Activated B cell treated with CpG ODN at 0.5 μM for 24 hours (primary cell): ENCODE data around the gene LRRC55. TPM values are rescaled to one million over a fixed set of nuclear protein-coding genes. Genes with fewer than 3 reads are reported as not detected.

Experiments used
- ATAC-seq: fragments of 200-7000 bp; cut with Tn5 transposase; one replicate; pipeline ENCODE4 v1.10.0; 2021; ENCODE audit warnings: low read depth, mild to moderate bottlenecking, moderate library complexity
- CTCF ChIA-PET: fragments of 350-600 bp; sonication (Branson Sonifier 250); formaldehyde crosslinking; loops from one replicate; lab custom pipeline; 2021; ENCODE audit warnings: antibody characterized with exemption; lab: Charles Lee
- POLR2A ChIA-PET: fragments of 350-600 bp; sonication (Branson Sonifier 250); formaldehyde crosslinking; loops from one replicate; lab custom pipeline; 2021; ENCODE audit warnings: antibody characterized with exemption; lab: Charles Lee
- DNase-seq: peaks from one replicate; pipeline ENCODE4 v3.0.0; 2022
- H3K27ac Mint-ChIP-seq: one replicate; pipeline ENCODE4 v1.8.0; 2020; ENCODE audit warnings: mixed read lengths
- H3K27me3 Mint-ChIP-seq: one replicate; pipeline ENCODE4 v1.8.0; 2021; ENCODE audit warnings: mixed read lengths
- H3K36me3 Mint-ChIP-seq: one replicate; pipeline ENCODE4 v1.8.0; 2021; ENCODE audit warnings: low read depth, mixed read lengths
- H3K4me1 Mint-ChIP-seq: one replicate; pipeline ENCODE4 v1.8.0; 2021; ENCODE audit warnings: mixed read lengths
- H3K4me3 Mint-ChIP-seq: one replicate; pipeline ENCODE4 v1.8.0; 2020; ENCODE audit warnings: mild to moderate bottlenecking, mixed read lengths
- H3K9me3 Mint-ChIP-seq: one replicate; pipeline ENCODE4 v1.8.0; 2020; ENCODE audit warnings: mixed read lengths
- CTCF ChIP-seq: fragments of 200-600 bp; IDR thresholded peaks from one replicate; pipeline ENCODE4 v1.8.0; 2022; ENCODE audit warnings: antibody characterized with exemption, mild to moderate bottlenecking
- intact Hi-C: fragments of 100-400 bp; cut with micrococcal nuclease; formaldehyde crosslinking; loops from one replicate; pipeline ENCODE4 v1.15.1; 2024
- total RNA-seq: library from RNA; stranded (reverse); gene quantifications from 2 replicates; pipeline ENCODE4 v1.2.3, GENCODE V29; 2022

The LRRC55 gene
- total RNA-seq, 1 donor from 2014 or later, result not detected

DNA sequence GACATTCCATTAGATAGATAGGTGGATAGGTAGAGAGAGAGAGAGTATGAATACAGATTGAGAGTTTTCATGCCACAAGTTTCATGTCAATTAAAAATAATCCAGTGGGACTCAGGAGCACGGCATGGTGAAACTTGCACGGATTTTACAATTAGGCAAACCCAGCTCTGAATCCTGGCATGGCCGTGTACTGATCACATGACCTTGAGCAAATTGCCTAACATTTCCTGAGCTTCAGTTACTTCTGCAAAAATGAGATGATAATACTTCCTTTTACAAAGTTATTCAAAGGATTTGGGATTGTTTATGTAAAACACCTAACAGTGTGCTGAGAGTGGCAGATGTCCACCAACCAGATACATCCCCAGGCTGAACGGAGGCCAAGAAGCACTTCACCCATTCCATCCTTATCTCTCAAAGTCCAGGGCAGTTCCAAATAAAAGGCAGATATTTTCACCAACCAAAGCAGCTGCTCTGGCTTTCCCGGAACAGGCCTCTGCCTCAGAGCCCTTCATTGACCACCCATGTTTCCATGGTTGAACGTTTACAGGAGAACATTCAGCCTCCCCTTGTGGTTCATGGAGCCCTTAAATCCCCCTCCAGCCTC is 37.4 kb downstream of the LRRC55 start:
- Mint-ChIP-seq H3K4me3 (no peak overlapping the region), H3K4me1 (no peaks in the 10 kb centered on the region), H3K27ac (no peak overlapping the region), H3K9me3 (no peaks in the 10 kb centered on the region), H3K27me3 (peaks cover 5% of the 10 kb centered on the region), H3K36me3 (no peaks in the 10 kb centered on the region)
- POLR2A ChIA-PET, result no interaction called here
- intact Hi-C loops, result no loop called here
- no peak for ATAC-seq
- no peak for TF ChIP-seq CTCF
- CTCF ChIA-PET, result interaction anchor here (1.2 kb wide), 1 partner anchor 34 kb away, joined by 3 read pairs; no protein-coding TSS in a partner anchor
- no peak for DNase-seq

DNA sequence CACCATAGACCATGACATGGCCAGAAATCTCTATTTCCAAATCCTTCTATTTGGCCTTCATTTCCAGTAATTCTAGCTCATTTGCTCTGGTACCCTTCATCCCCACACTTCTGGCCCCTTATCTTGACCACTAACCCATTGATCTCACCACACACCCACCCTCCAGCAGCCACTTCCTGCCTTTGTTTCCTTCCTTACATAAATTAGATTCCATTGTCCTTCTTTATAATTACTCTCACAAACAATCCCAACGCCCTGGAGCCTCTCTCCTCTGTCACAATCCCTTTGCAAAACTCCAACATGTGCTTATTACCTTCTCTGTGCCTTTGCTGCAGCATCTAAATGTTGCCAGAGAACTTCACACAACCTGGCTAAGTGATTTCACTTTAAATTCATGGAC is 40.5 kb downstream of the LRRC55 start:
- Mint-ChIP-seq H3K36me3 (no peaks in the 10 kb centered on the region), H3K4me1 (no peaks in the 10 kb centered on the region), H3K4me3 (no peak overlapping the region), H3K27ac (no peak overlapping the region), H3K9me3 (no peaks in the 10 kb centered on the region), H3K27me3 (no peaks in the 10 kb centered on the region)
- intact Hi-C loops, result no loop called here
- CTCF ChIA-PET, result no interaction called here
- TF ChIP-seq CTCF, result no peak
- POLR2A ChIA-PET, result no interaction called here
- no peak for DNase-seq
- no peak for ATAC-seq

DNA sequence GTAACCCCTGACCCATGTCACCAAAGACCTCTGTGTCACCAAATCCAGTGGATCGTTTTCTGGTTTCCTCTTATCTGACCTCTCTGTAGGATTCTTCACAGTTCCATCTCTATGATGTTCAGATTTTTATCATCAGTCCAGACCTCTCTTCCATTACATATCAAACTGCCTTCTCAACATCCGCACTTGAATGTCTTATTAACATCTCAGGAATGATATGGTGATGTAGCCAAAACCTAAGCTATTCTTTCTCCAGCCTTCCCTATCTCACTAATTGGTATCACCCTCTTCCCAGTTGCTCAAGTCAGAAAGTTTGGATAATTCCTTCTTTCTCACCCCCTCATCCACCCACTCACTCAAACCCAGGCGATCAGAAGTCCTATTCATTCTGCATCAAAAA is 41.8 kb downstream of the LRRC55 start:
- ChIA-PET CTCF (no interaction called here), POLR2A (no interaction called here)
- intact Hi-C loops, result no loop called here
- H3K27me3 Mint-ChIP-seq, result no peaks in the 10 kb centered on the region
- no peaks in the 10 kb centered on the region for H3K9me3 Mint-ChIP-seq
- H3K27ac Mint-ChIP-seq, result no peak overlapping the region
- ATAC-seq (no peak), DNase-seq (no peak)
- TF ChIP-seq CTCF, result no peak
- H3K4me3 Mint-ChIP-seq, result no peak overlapping the region
- H3K4me1 Mint-ChIP-seq, result no peaks in the 10 kb centered on the region
- H3K36me3 Mint-ChIP-seq, result no peaks in the 10 kb centered on the region

- ChIA-PET CTCF (no interaction called here), POLR2A (no interaction called here)
- H3K9me3 Mint-ChIP-seq, result no peaks in the 10 kb centered on the region
- no peaks in the 10 kb centered on the region for H3K4me1 Mint-ChIP-seq
- H3K27ac Mint-ChIP-seq, result no peak overlapping the region
- H3K36me3 Mint-ChIP-seq, result no peaks in the 10 kb centered on the region
- H3K27me3 Mint-ChIP-seq, result no peaks in the 10 kb centered on the region
- intact Hi-C loops, result no loop called here
- ATAC-seq (no peak), DNase-seq (no peak)
- H3K4me3 Mint-ChIP-seq, result no peak overlapping the region
- TF ChIP-seq CTCF, result no peak
These were observed 42.4 kb downstream of the LRRC55 start for GRCh38 chr11:57224128-57224527.

- no peak for TF ChIP-seq CTCF
- Mint-ChIP-seq H3K9me3 (no peaks in the 10 kb centered on the region), H3K36me3 (no peaks in the 10 kb centered on the region), H3K4me3 (no peak overlapping the region), H3K4me1 (no peaks in the 10 kb centered on the region), H3K27me3 (no peaks in the 10 kb centered on the region), H3K27ac (no peak overlapping the region)
- ChIA-PET CTCF (no interaction called here), POLR2A (no interaction called here)
- intact Hi-C loops, result no loop called here
- ATAC-seq (no peak), DNase-seq (no peak)
These were observed 42.8 kb downstream of the LRRC55 start for GRCh38 chr11:57224537-57224936.
